CD1c-positive myeloid dendritic cell (primary cell): Measurements from ENCODE around the gene NOTCH4.

ENCODE experiments used
- DNase-seq: peaks from one replicate; pipeline ENCODE4 v3.0.0-alpha.2; 2016; ENCODE audit errors: extremely low spot score

The NOTCH4 gene

DNA sequence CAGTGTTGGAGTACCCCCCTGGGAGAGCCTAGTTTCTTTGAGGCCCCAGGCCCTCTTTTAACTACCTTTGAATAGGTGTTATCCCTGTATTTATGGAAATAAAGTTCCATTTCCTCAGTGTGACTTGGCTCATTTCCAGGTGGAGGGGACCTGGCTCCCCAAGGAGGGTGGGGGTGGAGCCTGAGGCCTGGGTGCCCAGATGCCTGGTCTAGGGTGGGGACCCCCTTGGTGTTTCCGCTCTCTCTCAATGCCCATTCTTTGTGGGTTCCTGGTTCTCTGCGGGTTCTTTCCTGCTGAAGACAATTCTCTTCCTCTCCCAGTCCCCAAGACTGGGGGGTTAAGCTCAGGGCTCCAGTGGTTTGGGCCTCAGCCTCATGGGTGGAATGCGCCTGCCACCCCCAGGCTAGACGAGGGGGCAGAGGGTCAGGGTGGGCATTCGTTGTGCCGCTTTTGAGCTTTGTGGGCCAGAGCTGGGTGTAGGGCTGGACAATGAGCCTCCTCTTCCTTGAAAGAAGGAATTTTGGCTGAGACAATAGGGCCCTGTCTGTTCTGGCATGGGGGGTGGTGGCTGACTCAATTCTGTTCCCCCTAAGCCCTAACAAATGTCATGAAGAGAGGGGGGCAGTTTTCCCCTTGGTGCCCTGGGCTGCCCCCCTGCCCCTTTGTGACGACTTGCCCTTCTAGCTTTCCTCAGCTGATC, 60.2 kb downstream of the NOTCH4 start:
- no peak for DNase-seq

DNA sequence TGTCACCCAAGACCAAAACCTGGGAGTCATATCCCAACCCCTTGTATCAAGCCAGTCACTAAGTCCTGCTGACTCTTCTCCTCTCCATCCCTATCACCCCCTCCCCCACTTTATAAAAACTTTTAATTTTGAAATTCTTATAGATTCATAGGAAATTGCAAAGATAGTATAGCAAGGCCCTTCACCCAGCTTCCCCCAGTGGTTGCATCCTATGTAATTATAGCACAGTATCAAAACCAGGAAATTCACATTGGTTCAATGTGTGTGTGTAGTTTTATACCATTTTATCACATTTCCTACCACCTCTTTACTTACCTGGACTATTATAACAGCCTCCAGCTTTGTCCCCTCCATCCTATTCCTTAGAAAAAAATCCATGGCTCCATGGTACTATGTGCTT, 65.8 kb downstream of the NOTCH4 start:
- no peak for DNase-seq

DNA sequence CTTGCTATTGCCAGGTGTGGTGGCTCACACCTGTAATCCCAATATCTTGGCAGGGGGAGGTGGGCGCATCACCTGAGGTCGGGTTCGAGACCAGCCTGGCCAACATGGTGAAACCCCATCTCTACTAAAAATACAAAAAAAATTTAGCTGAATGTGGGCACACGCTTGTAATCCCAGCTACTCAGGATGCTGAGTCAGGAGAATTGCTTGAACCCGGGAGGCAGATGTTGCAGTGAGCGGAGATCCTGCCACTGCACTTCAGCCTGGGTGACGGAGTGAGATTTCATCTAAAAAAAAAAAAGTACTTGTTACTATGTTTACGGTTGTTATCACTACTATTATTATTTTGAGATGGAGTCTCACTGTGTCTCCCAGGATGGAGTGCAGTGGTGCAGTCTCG, 67.0 kb downstream of the NOTCH4 start:
- DNase-seq = no peak

DNA sequence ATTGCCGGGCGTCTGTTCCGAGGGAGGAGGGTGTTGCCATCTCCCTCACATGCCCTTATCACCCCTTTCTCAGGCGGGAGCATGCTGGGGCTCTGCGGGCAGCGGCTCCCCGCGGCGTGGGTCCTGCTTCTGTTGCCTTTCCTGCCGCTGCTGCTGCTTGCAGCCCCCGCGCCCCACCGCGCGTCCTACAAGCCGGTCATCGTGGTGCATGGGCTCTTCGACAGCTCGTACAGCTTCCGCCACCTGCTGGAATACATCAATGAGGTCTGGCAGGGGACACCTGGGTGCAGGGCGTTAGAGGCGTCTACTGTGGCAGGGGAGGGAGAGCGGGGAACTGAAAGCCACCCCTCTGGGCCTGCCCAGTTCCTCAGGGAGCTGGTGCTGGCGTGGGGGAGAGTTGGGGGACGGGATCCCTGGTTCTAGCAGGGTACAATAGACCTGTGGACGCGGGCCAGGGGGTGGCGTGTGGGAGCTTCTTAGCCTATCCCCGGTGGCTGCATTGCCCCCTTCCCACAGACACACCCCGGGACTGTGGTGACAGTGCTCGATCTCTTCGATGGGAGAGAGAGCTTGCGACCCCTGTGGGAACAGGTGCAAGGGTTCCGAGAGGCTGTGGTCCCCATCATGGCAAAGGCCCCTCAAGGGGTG, 69.2 kb downstream of the NOTCH4 start:
- DNase-seq = peak; percentile 59

DNA sequence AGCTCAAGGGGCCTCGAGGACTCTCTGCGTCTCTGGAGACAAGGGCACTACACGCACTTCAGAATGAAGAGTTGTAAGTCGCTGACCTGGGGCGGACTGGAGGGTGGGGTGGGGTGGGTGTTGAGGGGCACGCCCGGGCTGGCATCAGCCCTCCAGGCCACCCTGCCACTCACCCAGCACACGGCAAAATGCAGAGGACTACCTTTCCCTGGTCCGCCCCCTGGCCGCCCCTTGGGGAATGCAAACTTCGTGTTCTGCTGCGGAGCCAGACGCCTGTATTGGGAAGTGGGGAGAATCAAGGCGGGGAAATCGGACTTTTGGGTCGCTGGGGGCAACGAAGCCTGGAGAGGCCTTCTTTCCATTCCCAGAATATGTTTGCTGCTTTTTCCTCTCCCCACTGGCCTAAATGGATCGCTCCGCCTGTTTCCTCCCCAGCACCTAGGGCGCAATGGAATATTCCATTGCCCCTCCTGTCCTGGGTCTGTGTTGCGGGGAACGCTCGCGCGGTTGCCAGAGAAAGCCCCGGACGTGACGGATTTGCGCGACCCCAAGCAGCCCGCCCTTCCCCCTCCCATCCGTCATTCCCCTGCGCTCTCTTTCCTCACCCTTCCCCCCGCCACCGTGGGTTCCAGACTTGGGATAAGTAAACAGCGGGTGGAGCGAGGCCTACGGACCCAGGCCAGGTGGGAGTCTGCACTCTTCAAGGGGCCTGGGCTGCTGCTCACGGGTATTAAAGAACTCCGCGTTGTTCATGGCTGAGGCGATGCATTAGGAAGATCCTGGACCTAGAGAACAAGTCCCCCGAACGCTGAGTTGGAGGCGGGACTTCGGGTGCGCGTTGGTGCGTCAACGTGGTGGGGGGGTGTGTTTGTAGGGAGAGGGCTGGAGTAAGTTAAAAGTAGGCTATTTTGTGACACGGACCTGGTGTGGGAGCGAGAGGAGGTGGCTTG, 70.0 kb downstream of the NOTCH4 start, which contains the start of gene PPT2:
Gene PPT2, plus strand, starts transcription at position 578 of the 950 bp plus-strand sequence. CDS start 454 bp downstream, outside the sequence.
- peak; percentile 53 for DNase-seq

DNA sequence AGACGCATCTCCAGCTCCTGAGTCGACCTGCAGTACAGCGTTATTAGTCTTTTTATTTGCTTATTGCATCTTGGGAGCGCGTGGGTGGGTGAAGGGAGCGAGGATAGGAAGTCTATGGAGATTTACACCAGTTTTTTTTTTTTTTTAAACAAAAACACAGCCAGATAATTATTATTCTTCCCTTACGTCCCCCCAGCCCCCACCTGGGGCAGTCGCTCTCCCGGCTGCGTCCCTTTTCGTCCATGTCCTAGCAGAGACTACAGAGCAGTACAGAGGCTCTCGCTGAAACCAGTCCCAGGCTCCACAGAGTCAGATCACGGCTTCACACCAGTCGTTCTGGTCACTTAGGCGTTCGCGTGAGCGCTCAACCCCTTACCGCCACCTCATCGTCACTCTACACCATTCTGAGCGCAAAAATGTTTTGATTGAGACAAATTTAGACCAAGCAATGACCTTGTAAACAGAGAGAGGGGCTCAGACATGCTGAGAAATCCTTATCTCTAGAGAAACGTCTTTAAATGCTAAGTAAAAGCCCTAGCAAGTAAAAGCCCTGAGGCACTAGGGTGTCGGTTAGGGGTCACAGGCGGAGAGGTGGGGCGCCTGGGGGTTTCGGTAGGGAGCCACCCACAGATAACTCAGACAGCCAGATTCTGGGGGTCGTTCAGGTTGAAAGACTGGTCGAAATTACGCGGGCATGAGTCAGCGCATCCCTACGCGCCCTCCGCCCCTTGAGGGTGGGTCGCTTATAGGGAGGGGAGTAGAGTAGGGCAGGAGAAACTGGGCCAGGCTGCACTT, 70.9 kb downstream of the NOTCH4 start:
- DNase-seq = no peak

DNA sequence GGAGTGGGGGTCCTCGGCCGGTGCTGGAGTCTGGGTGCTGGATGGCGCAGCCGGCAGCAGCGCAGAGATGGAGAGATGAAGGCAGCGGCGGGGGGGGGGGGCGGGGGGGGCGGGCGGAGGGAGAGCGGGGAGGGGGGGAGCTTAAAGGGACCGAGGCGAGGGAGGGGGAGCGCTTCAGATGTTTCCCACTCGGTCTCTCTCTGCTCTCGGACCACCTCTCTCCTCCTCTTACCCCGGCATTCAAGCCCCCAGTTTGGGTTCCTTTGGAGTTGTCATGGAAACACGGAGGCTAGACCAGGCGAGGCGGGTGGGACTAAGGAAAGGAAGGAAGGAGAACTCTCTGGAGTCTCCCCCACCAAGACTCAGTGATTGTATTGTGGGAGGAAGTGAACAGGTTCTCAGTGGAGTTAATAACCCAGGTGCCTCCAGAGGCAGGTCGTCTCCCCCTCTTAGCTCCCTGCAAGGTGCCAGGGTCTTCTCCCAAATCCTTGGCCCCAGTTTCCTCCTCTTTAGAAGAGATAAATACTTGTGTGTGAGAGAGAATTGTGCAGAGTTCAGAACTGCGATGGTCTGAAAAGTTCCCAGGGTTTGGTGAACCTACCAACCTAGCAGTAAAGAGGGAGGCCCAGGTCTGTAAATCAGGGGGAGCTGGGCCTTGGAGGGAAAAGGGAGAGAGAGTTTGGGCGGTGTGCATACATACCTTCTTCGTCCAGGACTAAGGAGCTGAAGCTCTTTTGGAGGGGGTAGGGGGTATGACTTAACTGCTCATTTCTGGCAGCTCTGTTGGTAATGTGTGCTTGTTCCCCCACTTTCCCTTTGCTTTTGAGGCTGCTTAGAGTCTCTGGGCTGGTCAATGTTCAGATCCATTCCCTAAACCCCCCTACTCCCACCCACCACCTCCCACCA, 71.8 kb downstream of the NOTCH4 start, which contains the start of gene PRRT1:
Gene PRRT1, minus strand, starts transcription at position 77 of the 906 bp plus-strand sequence. CDS start 112 bp downstream, outside the sequence.
- no peak for DNase-seq

DNA sequence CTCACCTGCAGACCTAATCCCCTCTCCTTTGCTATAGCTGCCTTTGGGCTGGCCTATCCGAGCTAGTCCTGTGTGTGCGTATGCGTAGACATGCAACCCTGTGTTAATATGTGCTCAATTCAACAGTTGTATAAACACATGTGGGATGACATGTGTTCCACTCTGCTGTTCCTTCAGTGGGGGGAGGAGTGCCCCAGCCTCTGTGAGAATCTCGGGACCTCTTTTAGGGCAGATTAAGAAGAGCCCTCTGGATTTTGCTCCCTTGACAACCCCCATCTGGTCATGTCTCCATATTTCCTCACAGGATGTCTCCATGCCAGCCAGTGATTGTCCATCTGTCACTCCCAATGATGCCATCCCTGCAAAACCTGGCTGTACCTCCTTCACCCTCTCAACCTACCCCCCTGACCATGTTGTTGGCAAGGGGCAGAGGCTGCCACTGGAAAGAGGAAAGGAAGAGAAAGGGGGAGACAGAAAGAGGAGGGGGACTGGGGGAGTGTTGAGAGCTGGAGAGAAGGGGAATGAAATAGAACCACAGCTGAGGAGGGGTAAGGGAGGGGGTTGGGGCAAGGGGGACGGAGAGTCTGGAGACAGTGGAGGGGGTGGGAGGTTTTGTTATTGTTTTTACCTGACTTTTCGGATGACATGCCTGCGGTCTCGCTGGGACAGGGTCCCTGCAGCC, 72.5 kb downstream of the NOTCH4 start:
- no peak for DNase-seq

DNA sequence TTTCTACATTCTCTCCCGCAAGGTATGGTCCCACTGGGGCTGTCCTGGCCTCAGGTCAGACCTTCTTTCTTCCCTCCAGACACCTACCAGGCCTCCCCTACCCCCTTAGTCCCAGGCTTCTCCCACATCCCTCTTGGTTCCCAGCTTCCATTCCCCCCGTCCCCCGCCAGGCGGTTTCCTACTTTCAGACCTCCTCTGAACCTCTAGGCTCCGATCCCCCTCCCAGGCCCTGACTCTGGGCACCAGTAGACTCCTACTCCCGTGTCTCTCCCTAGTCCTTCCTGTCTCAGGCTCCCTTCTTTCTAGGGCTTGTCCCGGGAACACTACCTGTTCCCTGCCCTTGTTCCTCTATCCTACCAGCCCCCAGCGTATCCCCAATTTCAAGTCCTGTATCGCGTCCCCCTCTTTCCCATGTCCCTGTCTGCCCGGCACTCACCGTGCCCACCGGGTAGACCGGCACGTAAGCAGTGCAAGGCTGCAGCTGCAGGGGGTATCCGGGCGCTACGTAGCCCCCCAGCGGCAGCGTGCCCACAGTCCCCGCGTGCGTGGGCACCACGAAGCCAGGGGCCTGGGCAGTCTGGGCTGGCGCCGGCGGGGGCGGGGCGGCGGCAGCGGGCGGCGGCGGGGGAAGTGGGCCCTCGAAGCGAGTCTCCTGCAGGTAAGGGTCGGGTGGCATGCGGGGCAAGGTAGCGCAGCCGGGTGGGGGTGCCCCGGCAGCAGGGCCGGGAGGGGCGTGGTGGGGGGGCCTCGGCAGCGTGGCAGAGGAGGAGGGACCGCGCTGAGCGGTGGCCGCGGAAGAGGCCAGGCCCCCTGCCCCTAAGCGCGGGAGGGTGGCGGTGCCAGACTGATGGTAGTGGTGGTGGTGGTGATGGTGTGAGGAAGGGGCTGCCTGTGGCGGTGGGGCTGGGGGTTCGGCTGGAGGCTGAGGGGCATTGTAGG, 73.7 kb downstream of the NOTCH4 start:
- no peak for DNase-seq

DNA sequence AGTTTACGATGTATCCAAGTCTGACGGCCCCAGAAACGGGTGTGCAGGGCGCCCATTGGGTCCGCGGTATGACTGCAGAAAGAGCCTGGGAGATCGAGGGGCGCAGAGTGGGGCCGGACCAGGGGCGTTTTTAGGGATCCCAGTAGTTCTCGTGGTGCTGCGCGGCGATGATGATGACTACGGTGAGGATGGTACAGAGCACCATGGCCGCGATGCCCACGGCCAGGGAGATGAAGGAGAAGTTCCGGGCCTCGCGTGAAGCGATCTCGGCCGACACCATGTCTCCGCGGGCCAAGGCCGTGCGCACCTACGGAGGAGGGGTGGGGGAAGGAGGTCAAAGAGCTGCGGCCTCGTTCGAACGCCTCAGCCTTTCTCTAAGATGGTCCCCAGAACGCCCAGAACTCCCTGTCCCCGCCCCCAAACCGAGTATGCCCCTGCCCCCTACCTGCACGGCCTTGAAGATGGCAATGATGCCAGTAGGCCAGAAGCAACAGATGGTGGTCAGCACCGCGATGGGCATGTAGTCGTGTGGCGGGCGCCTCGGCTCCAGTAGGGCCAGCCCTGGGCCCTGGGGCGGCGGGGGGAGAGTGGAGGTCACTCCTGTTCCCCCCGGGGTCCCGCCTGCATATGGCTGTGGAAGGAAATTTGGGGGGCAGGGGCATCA, 74.6 kb downstream of the NOTCH4 start:
- DNase-seq = no peak

DNA sequence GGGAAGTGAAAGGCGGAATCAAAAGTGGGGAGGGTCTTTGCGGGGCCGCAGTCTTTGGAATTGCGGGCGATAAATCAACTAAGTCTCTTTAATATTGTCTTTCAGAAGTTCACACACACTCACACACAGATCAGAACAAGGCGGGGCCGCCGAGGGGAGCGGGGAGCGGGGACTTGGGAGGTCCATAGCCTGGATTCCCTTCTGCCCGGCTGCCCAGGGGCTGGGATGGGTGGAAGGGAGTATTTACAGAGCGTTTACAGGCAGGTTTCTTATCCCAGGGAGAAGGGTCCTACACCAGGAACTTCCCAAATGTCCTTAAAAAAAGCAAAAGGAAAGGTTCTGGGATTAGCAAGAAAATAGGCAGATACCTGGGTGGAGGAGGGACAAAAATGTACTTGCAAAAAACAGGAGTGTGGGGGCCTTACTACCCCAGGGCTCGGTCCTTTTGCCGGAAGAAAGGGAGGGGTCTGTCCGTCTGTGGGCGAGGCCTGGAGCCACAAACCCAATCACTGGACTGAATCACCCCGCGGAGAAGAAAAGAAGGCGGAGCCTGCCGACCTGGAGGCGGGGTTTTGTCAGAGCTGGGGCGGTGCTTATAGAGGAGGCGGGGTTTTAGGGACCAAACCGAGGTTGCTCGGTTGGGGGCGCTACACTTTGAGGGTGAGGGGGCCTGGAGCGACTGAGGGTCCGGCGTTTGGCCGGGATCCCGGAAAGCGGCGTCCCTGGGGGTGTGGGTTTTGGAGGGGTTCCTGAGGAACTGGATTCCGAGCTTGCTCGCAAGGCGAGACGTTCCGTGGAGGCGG, 75.4 kb downstream of the NOTCH4 start:
- peak; percentile 84 for DNase-seq

DNA sequence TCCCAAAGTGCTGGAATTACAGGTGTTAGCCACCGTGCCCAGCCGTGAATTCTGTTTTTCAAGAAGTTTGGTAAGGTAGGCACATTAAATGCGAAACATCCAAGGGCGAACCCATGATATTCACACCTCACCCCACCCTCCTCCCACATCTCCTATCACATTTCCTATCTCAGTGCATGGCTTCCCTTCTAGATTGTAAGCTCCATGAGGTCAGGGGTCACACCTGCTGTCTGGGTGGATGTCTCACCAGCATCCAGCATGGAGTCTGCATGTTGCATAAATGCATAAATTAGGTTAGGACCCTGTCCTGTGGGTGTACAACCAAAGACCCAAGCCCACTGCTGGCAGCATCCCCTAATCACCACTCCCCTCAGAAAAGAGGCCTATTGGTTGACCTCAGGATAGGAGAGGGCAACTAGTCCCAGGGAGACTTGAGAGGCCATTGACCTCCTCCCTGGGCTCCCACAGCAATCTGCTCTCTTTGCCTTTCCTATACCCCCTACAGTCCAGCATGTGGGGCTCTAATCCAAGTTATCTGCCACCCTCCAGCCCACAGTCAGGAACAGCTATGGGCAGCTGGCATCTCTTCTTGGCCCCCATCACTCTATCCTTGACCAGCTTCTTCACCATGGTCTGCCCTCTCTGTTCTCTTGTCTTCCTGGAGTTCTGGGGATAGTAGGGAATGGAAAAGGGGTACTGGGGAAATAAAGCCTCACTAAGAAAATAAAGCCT, 76.3 kb downstream of the NOTCH4 start:
- DNase-seq = no peak

DNA sequence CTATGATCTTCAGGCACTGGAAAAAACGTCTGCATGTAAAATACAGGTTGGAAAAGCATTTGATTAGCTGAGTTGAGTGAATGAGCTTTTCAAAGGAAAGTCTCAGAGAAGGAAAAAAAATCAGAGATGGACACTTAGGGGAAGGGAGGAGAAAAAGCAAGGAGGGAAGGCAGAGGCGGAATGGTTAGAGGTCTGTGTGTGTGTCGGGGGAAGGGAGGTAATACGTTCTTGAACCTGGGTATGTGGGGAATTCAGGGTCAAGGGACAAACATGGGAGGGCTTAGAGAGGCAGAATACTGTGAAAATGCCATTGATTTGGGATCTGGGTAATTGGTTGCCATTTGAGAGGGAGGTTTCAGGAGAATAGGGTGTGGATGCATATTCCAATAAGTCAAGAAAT, 77.2 kb downstream of the NOTCH4 start:
- DNase-seq = no peak

DNA sequence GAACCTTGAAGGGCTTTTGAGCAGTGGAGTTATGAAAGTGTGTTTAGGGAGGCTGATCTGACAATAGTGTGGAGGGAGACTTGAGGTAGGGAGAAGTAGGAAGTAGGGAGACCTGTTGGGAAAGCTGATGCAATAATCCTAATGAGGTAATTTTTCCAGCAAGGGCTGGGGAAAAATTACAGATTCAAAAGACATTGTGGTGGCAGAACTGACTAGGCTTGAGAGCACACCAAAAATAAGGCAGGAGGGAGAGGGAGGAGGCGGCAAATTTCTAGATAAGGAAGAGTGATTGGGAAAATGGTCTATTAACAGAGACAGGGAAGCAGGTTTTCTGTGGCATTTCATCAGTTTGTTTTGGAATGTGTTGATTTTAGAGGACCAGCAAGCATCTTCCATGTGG, 77.6 kb downstream of the NOTCH4 start:
- DNase-seq = no peak
